ENCODE measurements around the gene CACNB4. TPM values are rescaled to one million over a fixed set of nuclear protein-coding genes. Genes with fewer than 3 reads are reported as not detected.

CACNB4 gene
- total RNA-seq, 1 donor from 2014 or later: 3.4 TPM

DNA sequence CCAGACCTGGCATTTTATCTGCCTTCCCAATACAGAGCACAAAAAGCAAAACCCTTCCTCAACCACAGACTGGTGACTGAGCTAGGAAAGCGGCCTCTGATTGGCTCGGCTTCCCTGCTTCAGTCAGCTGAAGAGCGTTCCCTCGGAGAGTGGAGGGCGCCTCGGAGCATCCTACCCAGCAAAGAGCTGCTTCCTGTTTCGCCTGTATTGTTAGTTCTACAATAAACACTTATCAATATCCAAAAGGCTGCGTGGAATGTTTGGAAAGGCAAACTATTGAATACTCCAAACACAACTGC lies 125.0 kb downstream of the CACNB4 start:
- Mint-ChIP-seq H3K4me1 (ENCODE audit: unreplicated experiment) (peaks cover 9% of the 10 kb centered on the region), H3K27me3 (ENCODE audit: unreplicated experiment) (peaks cover 26% of the 10 kb centered on the region), H3K9me3 (ENCODE audit: unreplicated experiment) (no peaks in the 10 kb centered on the region), H3K27ac (ENCODE audit: unreplicated experiment) (no peak overlapping the region), H3K4me3 (ENCODE audit: unreplicated experiment) (no peak overlapping the region), H3K36me3 (ENCODE audit: unreplicated experiment) (no peaks in the 10 kb centered on the region)
- TF ChIP-seq, protein P1, sequence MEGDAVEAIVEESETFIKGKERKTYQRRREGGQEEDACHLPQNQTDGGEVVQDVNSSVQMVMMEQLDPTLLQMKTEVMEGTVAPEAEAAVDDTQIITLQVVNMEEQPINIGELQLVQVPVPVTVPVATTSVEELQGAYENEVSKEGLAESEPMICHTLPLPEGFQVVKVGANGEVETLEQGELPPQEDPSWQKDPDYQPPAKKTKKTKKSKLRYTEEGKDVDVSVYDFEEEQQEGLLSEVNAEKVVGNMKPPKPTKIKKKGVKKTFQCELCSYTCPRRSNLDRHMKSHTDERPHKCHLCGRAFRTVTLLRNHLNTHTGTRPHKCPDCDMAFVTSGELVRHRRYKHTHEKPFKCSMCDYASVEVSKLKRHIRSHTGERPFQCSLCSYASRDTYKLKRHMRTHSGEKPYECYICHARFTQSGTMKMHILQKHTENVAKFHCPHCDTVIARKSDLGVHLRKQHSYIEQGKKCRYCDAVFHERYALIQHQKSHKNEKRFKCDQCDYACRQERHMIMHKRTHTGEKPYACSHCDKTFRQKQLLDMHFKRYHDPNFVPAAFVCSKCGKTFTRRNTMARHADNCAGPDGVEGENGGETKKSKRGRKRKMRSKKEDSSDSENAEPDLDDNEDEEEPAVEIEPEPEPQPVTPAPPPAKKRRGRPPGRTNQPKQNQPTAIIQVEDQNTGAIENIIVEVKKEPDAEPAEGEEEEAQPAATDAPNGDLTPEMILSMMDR (IDR thresholded peaks at IDR 0.05): no peak
- no peak for DNase-seq (ENCODE audit: extremely low spot score, unreplicated experiment)

DNA sequence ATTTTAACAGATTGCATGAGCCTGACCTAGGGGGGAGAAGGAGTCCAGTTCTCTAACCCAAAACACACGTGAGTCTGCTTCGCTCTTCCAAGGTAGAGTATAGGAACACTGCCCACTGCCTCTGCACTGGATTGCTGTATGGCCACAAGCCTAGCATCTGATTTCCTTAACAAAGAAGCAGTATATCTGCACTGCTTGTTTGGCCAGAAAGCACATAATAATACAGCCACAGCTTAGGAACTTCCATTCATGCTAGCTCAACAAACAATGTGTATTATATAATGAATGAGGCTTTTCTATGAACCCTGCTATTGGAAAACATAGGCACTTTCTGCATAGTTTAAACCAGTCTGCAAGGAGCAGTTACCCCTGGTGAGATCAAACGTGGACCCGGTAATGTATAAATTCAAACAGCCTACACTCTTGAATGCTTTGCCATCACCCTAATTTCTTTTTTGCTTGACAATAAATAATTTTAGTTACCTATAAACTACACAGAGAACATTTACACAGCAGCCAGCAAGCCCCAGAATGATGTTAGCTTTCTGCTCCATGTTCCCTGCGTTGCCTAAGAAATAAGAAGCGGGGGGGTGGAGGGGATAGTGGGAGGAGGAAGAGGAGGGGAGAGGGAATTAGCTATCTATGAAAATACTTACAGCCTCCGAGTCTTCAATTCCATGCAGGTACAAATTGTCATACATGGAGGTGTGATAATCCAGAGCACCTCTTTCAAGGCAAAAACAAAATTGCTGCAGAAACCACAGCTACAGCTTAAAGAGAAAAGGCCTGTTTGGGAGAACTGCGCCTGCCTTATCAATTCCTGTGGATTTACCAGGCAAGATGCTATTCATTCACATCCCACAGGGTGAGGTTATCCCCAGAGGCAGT lies 125.6 kb downstream of the CACNB4 start:
- Mint-ChIP-seq H3K27ac (ENCODE audit: unreplicated experiment) (no peak overlapping the region), H3K27me3 (ENCODE audit: unreplicated experiment) (peaks cover 28% of the 10 kb centered on the region), H3K4me3 (ENCODE audit: unreplicated experiment) (no peak overlapping the region), H3K4me1 (ENCODE audit: unreplicated experiment) (peaks cover 9% of the 10 kb centered on the region), H3K36me3 (ENCODE audit: unreplicated experiment) (no peaks in the 10 kb centered on the region), H3K9me3 (ENCODE audit: unreplicated experiment) (no peaks in the 10 kb centered on the region)
- TF ChIP-seq, protein P1 (IDR thresholded peaks at IDR 0.05): no peak
- no peak for DNase-seq (ENCODE audit: extremely low spot score, unreplicated experiment)

DNA sequence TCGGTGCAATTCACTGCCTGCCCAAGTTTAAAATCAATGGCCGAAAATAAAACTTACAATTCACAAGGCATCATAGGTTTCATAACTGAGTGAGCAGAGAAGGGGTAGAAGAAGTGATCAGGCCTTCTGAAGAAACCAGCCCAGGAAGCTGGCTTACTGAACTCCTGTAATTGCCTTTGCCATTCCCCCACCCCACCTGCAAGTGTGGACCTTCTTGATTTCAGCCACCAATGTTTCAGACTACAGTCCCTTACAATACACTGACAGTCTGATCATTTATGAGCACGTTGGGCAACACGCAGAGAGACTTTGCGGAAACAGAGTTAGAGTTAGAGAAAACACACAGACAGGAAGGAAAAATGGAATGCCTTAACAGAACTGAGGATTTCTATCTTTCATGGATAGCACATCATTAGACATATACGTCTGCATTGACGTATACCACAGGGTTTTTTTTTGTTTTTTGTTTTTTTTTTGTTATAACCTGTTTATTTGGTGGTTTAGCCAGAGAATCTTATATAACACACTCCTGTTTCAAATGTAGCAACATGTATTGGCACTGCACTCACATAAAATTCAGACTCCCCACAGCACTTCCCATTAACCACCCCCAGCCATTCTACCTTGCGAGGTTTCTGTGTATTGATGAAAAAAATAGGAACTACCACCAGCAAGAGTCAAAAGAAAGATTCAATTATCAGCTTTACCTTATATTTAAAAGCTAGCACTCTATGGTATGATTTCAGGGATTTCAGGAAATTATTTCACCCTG lies 126.4 kb downstream of the CACNB4 start:
- Mint-ChIP-seq H3K9me3 (ENCODE audit: unreplicated experiment) (no peaks in the 10 kb centered on the region), H3K27me3 (ENCODE audit: unreplicated experiment) (peaks cover 30% of the 10 kb centered on the region), H3K4me3 (ENCODE audit: unreplicated experiment) (no peak overlapping the region), H3K36me3 (ENCODE audit: unreplicated experiment) (no peaks in the 10 kb centered on the region), H3K27ac (ENCODE audit: unreplicated experiment) (no peak overlapping the region), H3K4me1 (ENCODE audit: unreplicated experiment) (peaks cover 9% of the 10 kb centered on the region)
- no peak for DNase-seq (ENCODE audit: extremely low spot score, unreplicated experiment)
- TF ChIP-seq, protein P1 (IDR thresholded peaks at IDR 0.05): no peak

DNA sequence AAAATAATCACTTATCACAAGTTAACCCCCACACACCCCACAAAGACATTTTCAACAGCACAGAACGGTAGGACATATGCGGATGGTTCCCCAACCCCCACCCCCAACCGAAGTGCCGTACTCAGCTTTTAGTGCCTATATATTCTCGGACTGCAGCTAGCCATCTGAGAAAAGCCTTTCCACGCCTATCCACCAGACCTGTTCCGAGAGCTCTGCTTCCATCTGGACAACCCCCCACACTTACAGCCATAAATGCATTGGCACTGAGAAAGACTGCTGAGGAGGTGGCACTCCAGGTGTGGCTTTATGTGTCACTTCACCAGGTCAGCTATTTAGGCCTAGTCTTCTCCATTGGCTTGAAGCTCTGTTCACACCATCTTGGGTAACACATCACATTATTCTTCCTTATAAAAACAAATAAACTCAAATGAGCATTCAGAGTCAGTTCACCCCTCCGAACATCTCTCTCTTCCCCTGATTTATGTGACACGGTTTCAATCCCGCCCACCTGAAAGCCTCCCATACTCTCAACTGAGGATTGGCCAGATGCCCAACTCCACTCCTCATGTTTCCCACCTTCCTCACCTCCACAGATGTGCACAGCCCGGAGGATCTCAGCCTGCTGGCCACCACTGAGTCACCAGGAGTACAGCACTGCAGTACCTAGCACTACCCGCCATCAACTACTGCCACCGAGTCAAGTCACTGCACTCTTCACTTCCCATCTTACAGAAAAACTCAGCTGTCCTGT lies 127.4 kb downstream of the CACNB4 start:
- Mint-ChIP-seq H3K36me3 (ENCODE audit: unreplicated experiment) (no peaks in the 10 kb centered on the region), H3K4me1 (ENCODE audit: unreplicated experiment) (peaks cover 9% of the 10 kb centered on the region), H3K4me3 (ENCODE audit: unreplicated experiment) (no peak overlapping the region), H3K27me3 (ENCODE audit: unreplicated experiment) (peaks cover 30% of the 10 kb centered on the region), H3K9me3 (ENCODE audit: unreplicated experiment) (no peaks in the 10 kb centered on the region), H3K27ac (ENCODE audit: unreplicated experiment) (no peak overlapping the region)
- DNase-seq (ENCODE audit: extremely low spot score, unreplicated experiment): no peak
- TF ChIP-seq, protein P1 (IDR thresholded peaks at IDR 0.05): no peak

All from osteocyte (in vitro differentiated cells).